VCaP (cell line): ENCODE measurements around the gene RAD51B.
A peak's percentile ranks its signal among the peaks of the same experiment; 100 is the strongest.
"Not testable (repeated sequence)": the region's sequence is repeated elsewhere in the genome, so short reads cannot be mapped to it uniquely, and the experiment has no call there.

Source experiments
- H3K27ac ChIP-seq: fragments of 450-650 bp; 2 replicates; pipeline ENCODE4 v1.5.1; 2017
- TF ChIP-seq, protein P1 (sequence below): fragments of 450-650 bp; conservative IDR thresholded peaks from 2 replicates; pipeline ENCODE4 v1.5.1; 2017; ENCODE audit warnings: mild to moderate bottlenecking, moderate library complexity

Gene RAD51B

GRCh38 chr14:67816326-67817002 is 3.1 kb upstream of the RAD51B start, which contains the start of gene ZFYVE26:
TSS of gene ZFYVE26 (minus strand) at chr14:67816590. CDS start at chr14:67815963, 627 bp downstream.
- TF ChIP-seq, protein P1, sequence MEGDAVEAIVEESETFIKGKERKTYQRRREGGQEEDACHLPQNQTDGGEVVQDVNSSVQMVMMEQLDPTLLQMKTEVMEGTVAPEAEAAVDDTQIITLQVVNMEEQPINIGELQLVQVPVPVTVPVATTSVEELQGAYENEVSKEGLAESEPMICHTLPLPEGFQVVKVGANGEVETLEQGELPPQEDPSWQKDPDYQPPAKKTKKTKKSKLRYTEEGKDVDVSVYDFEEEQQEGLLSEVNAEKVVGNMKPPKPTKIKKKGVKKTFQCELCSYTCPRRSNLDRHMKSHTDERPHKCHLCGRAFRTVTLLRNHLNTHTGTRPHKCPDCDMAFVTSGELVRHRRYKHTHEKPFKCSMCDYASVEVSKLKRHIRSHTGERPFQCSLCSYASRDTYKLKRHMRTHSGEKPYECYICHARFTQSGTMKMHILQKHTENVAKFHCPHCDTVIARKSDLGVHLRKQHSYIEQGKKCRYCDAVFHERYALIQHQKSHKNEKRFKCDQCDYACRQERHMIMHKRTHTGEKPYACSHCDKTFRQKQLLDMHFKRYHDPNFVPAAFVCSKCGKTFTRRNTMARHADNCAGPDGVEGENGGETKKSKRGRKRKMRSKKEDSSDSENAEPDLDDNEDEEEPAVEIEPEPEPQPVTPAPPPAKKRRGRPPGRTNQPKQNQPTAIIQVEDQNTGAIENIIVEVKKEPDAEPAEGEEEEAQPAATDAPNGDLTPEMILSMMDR = no peak
- peak within 1 kb of the TSS; percentile 81 for H3K27ac ChIP-seq

DNA sequence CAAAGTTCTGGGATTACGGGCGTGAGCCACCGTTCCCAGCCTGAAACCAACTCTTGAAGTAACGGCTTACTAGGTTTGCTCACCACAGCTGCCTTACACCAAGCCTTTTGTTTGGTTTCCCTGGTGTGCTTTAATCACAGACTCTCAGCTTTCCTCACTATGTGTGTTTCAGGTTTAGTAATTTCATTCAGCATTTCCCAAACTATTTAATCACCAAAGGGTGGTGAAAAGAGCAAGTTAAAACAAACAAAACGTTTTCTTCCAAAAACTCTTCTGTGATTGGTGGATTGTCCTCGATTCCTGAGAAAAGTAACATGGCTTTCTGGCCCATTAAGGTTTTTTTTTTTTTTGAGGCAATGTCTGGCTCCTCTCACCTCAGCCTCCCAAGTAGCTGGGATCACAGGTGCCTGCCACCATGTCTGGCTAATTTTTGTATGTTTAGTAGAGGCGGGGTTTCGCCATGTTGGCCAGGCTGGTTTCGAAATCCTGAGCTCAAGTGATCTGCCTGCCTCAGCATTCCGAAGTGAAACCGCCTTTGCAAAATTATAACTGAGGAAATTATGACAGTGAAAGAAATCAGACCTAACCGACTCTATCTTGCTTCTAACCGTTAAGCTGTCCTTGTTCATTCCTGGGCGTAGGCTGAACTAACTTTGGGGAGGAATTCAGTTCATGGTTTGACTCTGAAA is 1.7 kb upstream of the RAD51B start:
- H3K27ac ChIP-seq = peak overlapping the region; percentile 81
- TF ChIP-seq, protein P1 = no peak

DNA sequence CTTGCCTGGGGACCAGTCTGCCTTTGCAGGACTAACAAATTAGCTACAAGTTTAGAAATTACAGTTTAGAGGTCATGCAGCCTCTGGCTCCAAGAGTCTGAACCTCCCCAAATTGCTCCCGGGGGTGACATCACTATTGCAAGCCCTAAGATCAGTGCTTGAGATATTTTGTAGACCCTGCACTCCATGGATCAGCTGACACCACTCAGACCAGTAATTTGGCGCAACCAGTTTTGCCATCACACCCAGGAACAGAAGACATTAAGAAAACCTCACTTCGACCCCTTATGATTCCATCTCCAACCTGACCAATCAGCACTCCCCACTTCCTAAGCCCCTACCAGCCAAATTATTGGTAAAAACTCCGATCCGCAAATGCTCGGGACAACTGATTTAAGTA is 1.1 kb upstream of the RAD51B start:
- not testable (repeated sequence) for H3K27ac ChIP-seq

DNA sequence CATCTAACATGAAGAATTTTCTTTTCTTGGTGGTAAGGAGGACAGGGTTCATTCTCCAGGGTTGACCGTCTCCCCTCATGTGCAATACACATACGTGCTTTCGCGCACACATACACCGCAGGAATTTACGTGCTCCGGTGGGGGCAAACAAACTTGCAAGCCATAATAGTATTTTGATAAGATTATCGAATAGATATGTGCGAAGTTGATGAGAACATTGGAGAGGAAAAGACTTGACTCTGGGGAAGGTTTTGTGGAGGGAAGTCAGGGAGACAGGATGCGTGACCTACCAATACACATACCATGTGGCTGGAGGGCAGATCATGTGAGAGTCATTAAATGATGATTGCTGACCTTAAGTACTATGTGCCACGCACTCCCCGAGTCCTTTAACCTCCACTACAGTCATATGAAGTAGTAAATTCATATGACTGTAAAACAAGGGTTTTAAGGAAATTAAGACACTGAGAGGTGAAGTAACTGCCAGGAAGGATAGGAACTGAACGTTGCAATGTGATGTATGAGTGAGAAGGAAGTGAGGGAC is 921 bp downstream of the RAD51B start:
- H3K27ac ChIP-seq = peak overlapping the region; percentile 71
- TF ChIP-seq, protein P1 = no peak

- peak overlapping the region; percentile 71 for H3K27ac ChIP-seq
- TF ChIP-seq, protein P1 = no peak
Measured at GRCh38 chr14:67821121-67821520, 1.5 kb downstream of the RAD51B start.

- TF ChIP-seq, protein P1 = no peak
- no peak overlapping the region for H3K27ac ChIP-seq
Measured at GRCh38 chr14:67831113-67831512, 11.5 kb downstream of the RAD51B start.

DNA sequence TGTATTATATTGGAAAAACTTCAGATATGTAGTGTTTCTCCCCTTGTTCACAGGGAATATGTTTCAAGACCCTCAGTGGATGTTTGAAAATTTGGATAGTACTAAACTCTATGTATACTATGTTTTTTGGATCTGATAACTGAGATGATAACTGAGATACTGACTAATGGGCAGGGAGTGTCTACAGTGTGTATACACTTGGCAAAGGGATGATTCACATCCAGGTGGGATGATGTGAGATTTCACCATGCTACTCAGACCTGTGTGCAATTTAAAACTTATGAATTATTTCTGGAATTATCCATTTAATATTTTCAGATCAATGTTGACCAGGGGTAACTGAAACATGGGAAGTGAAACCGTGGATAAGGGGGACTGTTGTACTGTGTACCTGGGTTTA is 13.8 kb downstream of the RAD51B start:
- no peak overlapping the region for H3K27ac ChIP-seq
- TF ChIP-seq, protein P1 = no peak

DNA sequence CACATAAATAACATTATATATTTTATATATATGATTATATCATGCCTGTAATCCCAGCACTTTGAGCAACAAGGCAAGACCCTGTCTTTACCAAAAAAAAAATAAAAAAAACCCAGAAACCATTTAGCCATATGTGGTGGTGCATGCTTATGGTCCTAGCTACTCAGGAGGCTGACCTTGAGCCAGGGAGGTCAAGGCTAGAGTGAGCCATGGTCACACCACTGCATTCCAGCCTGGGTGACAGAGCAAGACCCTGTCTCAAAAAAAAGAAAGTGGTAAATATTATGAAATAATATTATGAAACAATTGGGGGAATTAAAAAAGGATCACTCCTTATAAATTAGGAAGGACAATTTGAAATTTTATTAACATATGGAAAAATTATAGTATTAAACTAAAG is 16.0 kb downstream of the RAD51B start:
- TF ChIP-seq, protein P1 = no peak

More for the DNA sequence above, 16.0 kb downstream of the RAD51B start:
- no peak overlapping the region for H3K27ac ChIP-seq
